IMR-90 (cell line): ENCODE data around the gene USP54. TPM values are rescaled to one million over a fixed set of nuclear protein-coding genes. Genes with fewer than 3 reads are reported as not detected.

ENCODE experiments used
- ATAC-seq: fragments of 200-7000 bp; cut with Tn5 transposase; 2 replicates; pipeline ENCODE4 v1.9.1; 2020; ENCODE audit warnings: low read depth, mild to moderate bottlenecking, moderate library complexity
- BruUV-seq: library from RNA; stranded (reverse); fragments of 400-500 nt; replicated peaks from 2 replicates; lab custom pipeline; 2021; lab: Mats Ljungman, UMichigan
- CTCF ChIA-PET: fragments of 300-600 bp; formaldehyde crosslinking; extraction: SDS; loops from one replicate; lab custom pipeline; 2021; ENCODE audit warnings: antibody characterized with exemption; lab: Yijun Ruan, JAX
- POLR2A ChIA-PET: fragments of 300-600 bp; sonication (Branson Sonifier 250); formaldehyde crosslinking; loops from one replicate; lab custom pipeline; 2022; ENCODE audit warnings: antibody characterized with exemption; ENCODE audit not compliant: unreplicated experiment; lab: Charles Lee
- DNase-seq: peaks from one replicate; pipeline ENCODE4 v3.0.0; 2013
- H2AFZ ChIP-seq: replicated peaks from 2 replicates; pipeline ENCODE3; 2013; ENCODE audit warnings: low read length, mild to moderate bottlenecking; ENCODE audit not compliant: poor library complexity
- H2AK5ac ChIP-seq: 2 replicates; pipeline ENCODE4 v1.6.1; 2013; ENCODE audit warnings: low read depth, low read length, inconsistent platforms
- H2AK9ac ChIP-seq: replicated peaks from 2 replicates; pipeline ENCODE3; 2013; ENCODE audit warnings: mild to moderate bottlenecking, low read depth, low read length, moderate library complexity; ENCODE audit not compliant: poor library complexity
- H2BK120ac ChIP-seq: 2 replicates; pipeline ENCODE4 v1.6.1; 2013; ENCODE audit warnings: low read depth, low read length, inconsistent platforms
- H2BK15ac ChIP-seq: 3 replicates; pipeline ENCODE4 v1.6.1; 2013; ENCODE audit warnings: low read depth, low read length, inconsistent platforms
- H2BK20ac ChIP-seq: 2 replicates; pipeline ENCODE4 v1.6.1; 2013; ENCODE audit warnings: low read depth, mild to moderate bottlenecking, inconsistent platforms, low read length, moderate library complexity
- H2BK5ac ChIP-seq: 2 replicates; pipeline ENCODE4 v1.6.1; 2013; ENCODE audit warnings: mild to moderate bottlenecking, low read depth, low read length, inconsistent platforms; ENCODE audit not compliant: poor library complexity, severe bottlenecking
- H3K14ac ChIP-seq: replicated peaks from 2 replicates; pipeline ENCODE4 v1.6.1; 2013; ENCODE audit warnings: low read depth, low read length, inconsistent platforms
- H3K18ac ChIP-seq: 2 replicates; pipeline ENCODE4 v1.6.1; 2013; ENCODE audit warnings: low read depth, low read length, control low read depth
- H3K23ac ChIP-seq: 2 replicates; pipeline ENCODE4 v1.6.1; 2013; ENCODE audit warnings: low read depth, low read length, inconsistent platforms
- H3K27ac ChIP-seq: 2 replicates; pipeline ENCODE4 v1.5.1; 2013; ENCODE audit warnings: mild to moderate bottlenecking, control low read depth, low read length; ENCODE audit not compliant: insufficient read depth
- H3K27me3 ChIP-seq: 2 replicates; pipeline ENCODE4 v1.6.1; 2013; ENCODE audit warnings: low read length; ENCODE audit not compliant: control insufficient read depth, insufficient read depth
- H3K36me3 ChIP-seq: 2 replicates; pipeline ENCODE4 v1.6.1; 2013; ENCODE audit warnings: low read length, mixed read lengths; ENCODE audit not compliant: control insufficient read depth, insufficient read depth
- H3K4ac ChIP-seq: 2 replicates; pipeline ENCODE4 v1.6.1; 2013; ENCODE audit warnings: low read depth, low read length, inconsistent platforms
- H3K4me1 ChIP-seq: 2 replicates; pipeline ENCODE4 v1.6.1; 2013; ENCODE audit warnings: low read length, mixed read lengths; ENCODE audit not compliant: control insufficient read depth, insufficient read depth
- H3K4me2 ChIP-seq: 2 replicates; pipeline ENCODE4 v1.6.1; 2013; ENCODE audit warnings: low read depth, mild to moderate bottlenecking, control low read depth, low read length, moderate library complexity
- H3K4me3 ChIP-seq: 2 replicates; pipeline ENCODE4 v1.5.1; 2013; ENCODE audit warnings: low read depth, mild to moderate bottlenecking, control low read depth, low read length, moderate library complexity; ENCODE audit not compliant: insufficient read depth
- H3K56ac ChIP-seq: 2 replicates; pipeline ENCODE4 v1.6.1; 2013; ENCODE audit warnings: low read length, inconsistent platforms; ENCODE audit not compliant: insufficient read depth; ENCODE audit errors: extremely low read depth
- H3K79me1 ChIP-seq, 2 experiments: 2 replicates each; pipeline ENCODE4 v1.6.1; 2013; ENCODE audit warnings: low read length in 2 of 2, inconsistent platforms in 1 of 2, low read depth in 1 of 2
- H3K9ac ChIP-seq: 2 replicates; pipeline ENCODE4 v1.6.1; 2013; ENCODE audit warnings: low read depth, low read length, control low read depth
- H3K9me1 ChIP-seq: 2 replicates; pipeline ENCODE4 v1.6.1; 2013; ENCODE audit warnings: low read length, inconsistent platforms; ENCODE audit not compliant: insufficient read depth
- H3K9me3 ChIP-seq: 2 replicates; pipeline ENCODE4 v1.6.1; 2013; ENCODE audit warnings: low read length; ENCODE audit not compliant: control insufficient read depth, insufficient read depth
- H4K20me1 ChIP-seq: 2 replicates; pipeline ENCODE4 v1.6.1; 2013; ENCODE audit warnings: low read length, inconsistent platforms; ENCODE audit not compliant: insufficient read depth
- H4K5ac ChIP-seq: 2 replicates; pipeline ENCODE4 v1.6.1; 2013; ENCODE audit warnings: mild to moderate bottlenecking, low read depth, low read length, control low read depth
- H4K8ac ChIP-seq, 2 experiments: 2 replicates each; pipeline ENCODE4 v1.6.1; 2013; ENCODE audit warnings: low read depth in 2 of 2, low read length in 2 of 2, control low read depth in 1 of 2, inconsistent platforms in 1 of 2
- H4K91ac ChIP-seq: 2 replicates; pipeline ENCODE4 v1.6.1; 2013; ENCODE audit warnings: low read depth, low read length, inconsistent platforms; ENCODE audit not compliant: insufficient read depth
- CEBPB ChIP-seq: IDR thresholded peaks from 2 replicates; pipeline ENCODE4 v1.6.1; 2012; ENCODE audit warnings: low read depth, low read length, improper control_type of control experiment
- NFE2L2 ChIP-seq: fragments of 150-350 bp; IDR thresholded peaks from 2 replicates; pipeline ENCODE4 v1.6.1; 2016; ENCODE audit warnings: low read depth, mild to moderate bottlenecking, low read length
- WGBS, 2 experiments: methylation state at CpG; one replicate each; pipeline versions ENCODE4 v1.1.5 to v1.1.7; 2013; ENCODE audit warnings: missing lambda C conversion rate in 2 of 2; ENCODE audit not compliant: insufficient read length in 1 of 2; ENCODE audit errors: extremely low coverage in 2 of 2; 5-methylcytosine and 5-hydroxymethylcytosine counted together
- dilution Hi-C: fragments of 300-500 bp; cut with HindIII; formaldehyde crosslinking; loops from one replicate; pipeline ENCODE4 v1.14.3; 2018; ENCODE audit warnings: low sequenced_read_pairs; ENCODE audit not compliant: unreplicated experiment
- in situ Hi-C: fragments of 300-500 bp; cut with MboI; formaldehyde crosslinking; loops from 3 replicates; pipeline ENCODE4 v1.14.3; 2019; ENCODE audit warnings: low sequenced_read_pairs, inconsistent platforms, mixed read lengths
- intact Hi-C: fragments of 100-400 bp; cut with micrococcal nuclease; formaldehyde crosslinking; loops from 2 replicates; pipeline ENCODE4 v1.10.0; 2022
- polyA plus RNA-seq, 3 experiments: library from polyadenylated mRNA; depleted of rRNA; stranded (reverse); fragments of >200 nt; gene quantifications; 2 replicates each; pipeline ENCODE4 v1.2.3, GENCODE V29; 2012; ENCODE audit warnings: low replicate concordance in 1 of 3
- total RNA-seq: library from RNA; depleted of rRNA; stranded (reverse); fragments of >200 nt; gene quantifications from 2 replicates; pipeline ENCODE4 v1.2.3, GENCODE V29; 2012
- TF ChIP-seq, protein P1 (sequence below): fragments of 150-350 bp; IDR thresholded peaks from 2 replicates; pipeline ENCODE4 v1.6.1; 2017; ENCODE audit warnings: mild to moderate bottlenecking, antibody characterized with exemption, low read length, low read depth

The USP54 gene
- total and polyA plus RNA-seq, 2 of the 4 experiments (the other 2 are of a cell fraction): 4.0 to 7.9 TPM

DNA sequence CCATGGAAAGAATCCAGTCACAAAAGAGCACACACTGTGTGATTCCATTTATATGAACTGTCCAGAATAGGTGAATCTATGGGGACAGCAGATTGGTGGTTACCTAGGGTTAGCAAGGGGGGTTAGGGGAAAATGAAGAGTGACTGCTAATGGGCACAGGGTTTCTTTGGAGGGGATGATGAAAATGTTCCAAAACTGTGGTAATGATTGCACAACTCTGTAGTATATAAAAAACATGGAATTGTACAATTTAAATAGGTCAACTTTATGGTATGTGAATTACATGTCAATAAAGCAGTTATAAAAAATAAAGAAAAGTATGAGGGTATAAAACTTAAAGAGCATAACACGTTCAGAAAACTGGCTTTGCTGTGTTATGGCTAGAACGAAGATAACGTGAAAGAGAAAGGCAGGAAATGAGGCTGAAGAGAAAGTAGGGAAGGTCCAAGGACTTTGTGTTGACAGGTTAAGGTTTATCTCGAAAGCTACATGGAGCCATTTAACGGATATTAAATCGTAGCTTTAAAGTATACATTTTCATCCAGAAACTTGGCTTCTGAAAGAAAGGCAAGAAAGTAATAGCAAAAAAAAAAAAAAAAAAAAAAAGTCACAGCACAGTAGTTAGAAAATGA, 131.3 kb downstream of the USP54 start:
- H3K4me3 ChIP-seq: no peak overlapping the region
- POLR2A ChIA-PET: interaction anchor here (0.6 kb wide), 1 partner anchor 14 kb away, joined by 8 read pairs; no protein-coding TSS in a partner anchor
- no peak overlapping the region for H2AFZ ChIP-seq
- H3K9me1 ChIP-seq: no peaks in the 10 kb centered on the region
- no peak overlapping the region for H2AK5ac ChIP-seq
- H3K4me1 ChIP-seq: peaks cover 6% of the 10 kb centered on the region
- ATAC-seq: no peak
- CTCF ChIA-PET: no interaction called here
- 79% methylated on average over 3 of the region's 6 CpGs; no CpG with 5 or more reads in 1 of the 2 experiments for WGBS, 2 experiments
- no peak overlapping the region for H3K9ac ChIP-seq
- no TSS peak for BruUV-seq
- H2BK20ac ChIP-seq: no peak overlapping the region
- H3K4me2 ChIP-seq: no peak overlapping the region
- H3K27ac ChIP-seq: no peak overlapping the region
- no peak overlapping the region for H4K8ac ChIP-seq
- H3K4ac ChIP-seq: no peak overlapping the region
- in situ Hi-C loops: no loop called here
- no peak overlapping the region for H2BK15ac ChIP-seq
- H2BK5ac ChIP-seq: no peak overlapping the region
- no peak overlapping the region for H3K23ac ChIP-seq
- intact Hi-C loops: no loop called here
- TF ChIP-seq CEBPB (peak; percentile 79), NFE2L2 (no peak)
- TF ChIP-seq, protein P1, sequence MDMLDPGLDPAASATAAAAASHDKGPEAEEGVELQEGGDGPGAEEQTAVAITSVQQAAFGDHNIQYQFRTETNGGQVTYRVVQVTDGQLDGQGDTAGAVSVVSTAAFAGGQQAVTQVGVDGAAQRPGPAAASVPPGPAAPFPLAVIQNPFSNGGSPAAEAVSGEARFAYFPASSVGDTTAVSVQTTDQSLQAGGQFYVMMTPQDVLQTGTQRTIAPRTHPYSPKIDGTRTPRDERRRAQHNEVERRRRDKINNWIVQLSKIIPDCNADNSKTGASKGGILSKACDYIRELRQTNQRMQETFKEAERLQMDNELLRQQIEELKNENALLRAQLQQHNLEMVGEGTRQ: no peak
- H3K14ac ChIP-seq: no peak overlapping the region
- no peaks in the 10 kb centered on the region for H3K27me3 ChIP-seq
- H3K79me1 ChIP-seq: peaks cover 0 to 4% of the 10 kb centered on the region in 2 experiments; a peak in 2 of 4 replicates
- H4K20me1 ChIP-seq: no peaks in the 10 kb centered on the region
- H4K5ac ChIP-seq: no peak overlapping the region
- no peak overlapping the region for H2AK9ac ChIP-seq
- H2BK120ac ChIP-seq: no peak overlapping the region
- dilution Hi-C loops: no loop called here
- H4K91ac ChIP-seq: no peak overlapping the region
- DNase-seq: peak; percentile 4
- H3K36me3 ChIP-seq: peaks cover 13% of the 10 kb centered on the region
- H3K9me3 ChIP-seq: no peaks in the 10 kb centered on the region
- H3K56ac ChIP-seq: no peak overlapping the region
- no peak overlapping the region for H3K18ac ChIP-seq
